K562 (cell line): ENCODE measurements around the gene GPRC5B. TPM values are rescaled to one million over a fixed set of nuclear protein-coding genes. Genes with fewer than 3 reads are reported as not detected.
A peak's percentile ranks its signal among the peaks of the same experiment; 100 is the strongest.

Experiments
- FOXJ2 ChIP-seq: fragments of 200-800 bp; sonication (Bioruptor generic); IDR thresholded peaks from 2 replicates; pipeline ENCODE4 v1.6.1; 2016; ENCODE audit warnings: missing genetic modification characterization, missing compliant biosample characterization
- GATAD2A ChIP-seq: fragments of 450-650 bp; IDR thresholded peaks from 2 replicates; pipeline ENCODE4 v1.6.1; 2017
- HEY1 ChIP-seq: fragments of 250-450 bp; sonication (Bioruptor Pico); IDR thresholded peaks from 2 replicates; pipeline ENCODE4 v1.5.0; 2020; ENCODE audit warnings: mild to moderate bottlenecking, moderate library complexity, borderline replicate concordance
- SETDB1 ChIP-seq: IDR thresholded peaks from one replicate; pipeline ENCODE4 v1.6.1; 2012; ENCODE audit warnings: low read length, control low read depth, inconsistent platforms
- SMAD4 ChIP-seq: fragments of 250-450 bp; sonication (Bioruptor Pico); conservative IDR thresholded peaks from 2 replicates; pipeline ENCODE4 v1.8.0; 2021; ENCODE audit warnings: inconsistent platforms, mild to moderate bottlenecking, moderate library complexity
- TCF7L2 ChIP-seq: fragments of 150-350 bp; IDR thresholded peaks from 2 replicates; pipeline ENCODE4 v1.6.1; 2016; ENCODE audit warnings: low read depth, mild to moderate bottlenecking, low read length, moderate library complexity
- ZNF764 ChIP-seq: fragments of 250-450 bp; sonication (Bioruptor Pico); IDR thresholded peaks from 2 replicates; pipeline ENCODE4 v1.4.0; 2020; ENCODE audit warnings: low read depth, mild to moderate bottlenecking, moderate library complexity
- polyA plus RNA-seq, 8 experiments: library from polyadenylated mRNA; depleted of rRNA in 4 of 8; stranded (reverse) in 5 of 8; unstranded in 3 of 8; fragments of >200 nt; fragmentation: Nextera tagmentation in 2 of 8; fragmentation: Illumina TruSeq in 1 of 8; extraction: Ambion mirVana in 2 of 8; extraction: Trizol in 1 of 8; gene quantifications; 2 replicates each; pipeline versions ENCODE4 v1.2.1 to v1.2.3, GENCODE V29; 2011 to 2014; ENCODE audit warnings: inconsistent platforms in 1 of 8, missing spikeins in 1 of 8
- total RNA-seq, 7 experiments: library from RNA; depleted of rRNA in 6 of 7; stranded (reverse); fragments of >200 nt in 6 of 7; fragmentation: Illumina TruSeq in 2 of 7; extraction: Trizol in 2 of 7; gene quantifications; 2 replicates each; pipeline versions ENCODE4 v1.2.1 to v1.2.3, GENCODE V29; 2011 to 2021; ENCODE audit warnings: low replicate concordance in 1 of 7
- TF ChIP-seq, protein P1 (sequence below): fragments of 200-400 bp; formaldehyde crosslinking; IDR thresholded peaks from 2 replicates; pipeline ENCODE4 v1.6.1; 2017; ENCODE audit warnings: mild to moderate bottlenecking, low read depth, low read length, moderate library complexity
- TF ChIP-seq, protein P2 (sequence below), 2 experiments: fragments of 450-650 bp in 1 of 2; sonication (generic) in 1 of 2; formaldehyde crosslinking in 1 of 2; IDR thresholded peaks; 2 replicates each; pipeline versions ENCODE4 v1.7.1 to v1.9.0; 2016 to 2022; ENCODE audit warnings: inconsistent platforms in 1 of 2, mild to moderate bottlenecking in 1 of 2, missing genetic modification reagents in 1 of 2
- TF ChIP-seq, protein P3 (sequence below): IDR thresholded peaks from 2 replicates; pipeline ENCODE4 v1.6.1; 2011; ENCODE audit not compliant: insufficient read length; ENCODE audit errors: extremely low read depth
- TF ChIP-seq, protein P4 (sequence below): IDR thresholded peaks from 3 replicates; pipeline ENCODE4 v1.6.1; 2011; ENCODE audit warnings: borderline replicate concordance, mild to moderate bottlenecking, moderate library complexity; ENCODE audit not compliant: insufficient read length; ENCODE audit errors: extremely low read depth

GPRC5B gene
- total and polyA plus RNA-seq, 9 of the 15 experiments (the other 6 are each of a cell fraction or from before 2014, with no cell fraction given), result 0.65 to 5.5 (median 1.3) TPM

DNA sequence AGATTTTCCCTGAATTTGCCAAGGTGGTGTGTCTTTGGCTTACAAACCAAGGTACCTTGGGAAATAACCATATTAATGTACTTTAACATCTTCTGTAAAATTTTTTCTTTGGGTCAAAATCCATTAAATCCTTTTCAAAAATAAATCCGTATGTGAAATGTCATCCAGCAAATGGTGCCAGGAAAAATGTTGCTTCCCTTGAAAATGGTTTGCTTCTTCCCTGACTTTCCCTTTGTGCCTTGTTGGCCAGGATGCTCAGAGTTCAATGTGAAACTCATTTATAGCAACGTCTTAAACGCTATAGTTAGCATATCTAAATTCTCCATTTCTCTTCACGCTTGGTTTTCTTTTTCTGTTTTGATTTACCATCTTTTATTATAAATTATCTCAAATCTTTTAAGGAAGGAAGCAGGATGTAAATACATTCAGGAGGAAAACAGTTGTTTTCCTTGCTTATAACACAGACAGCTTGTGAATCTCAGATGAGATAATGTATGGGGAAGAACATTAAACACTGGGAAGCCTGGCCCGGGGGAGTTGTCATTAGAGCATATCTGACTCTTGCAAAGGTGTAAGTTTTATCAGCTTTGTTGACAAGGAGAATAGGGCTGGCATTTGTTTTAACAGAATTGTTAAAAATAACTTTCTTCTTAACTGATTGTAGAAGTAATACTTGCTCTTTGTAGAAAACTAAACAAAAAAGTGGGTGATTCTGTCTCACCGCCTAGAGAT, 42.1 kb downstream of the GPRC5B start (continued):
- no peak for TF ChIP-seq HEY1 (CRISPR knock-in tag)
- no peak for TF ChIP-seq SETDB1
- TF ChIP-seq ZNF764 (CRISPR knock-in tag), result no peak
- TF ChIP-seq GATAD2A, result no peak
- TF ChIP-seq, protein P1, sequence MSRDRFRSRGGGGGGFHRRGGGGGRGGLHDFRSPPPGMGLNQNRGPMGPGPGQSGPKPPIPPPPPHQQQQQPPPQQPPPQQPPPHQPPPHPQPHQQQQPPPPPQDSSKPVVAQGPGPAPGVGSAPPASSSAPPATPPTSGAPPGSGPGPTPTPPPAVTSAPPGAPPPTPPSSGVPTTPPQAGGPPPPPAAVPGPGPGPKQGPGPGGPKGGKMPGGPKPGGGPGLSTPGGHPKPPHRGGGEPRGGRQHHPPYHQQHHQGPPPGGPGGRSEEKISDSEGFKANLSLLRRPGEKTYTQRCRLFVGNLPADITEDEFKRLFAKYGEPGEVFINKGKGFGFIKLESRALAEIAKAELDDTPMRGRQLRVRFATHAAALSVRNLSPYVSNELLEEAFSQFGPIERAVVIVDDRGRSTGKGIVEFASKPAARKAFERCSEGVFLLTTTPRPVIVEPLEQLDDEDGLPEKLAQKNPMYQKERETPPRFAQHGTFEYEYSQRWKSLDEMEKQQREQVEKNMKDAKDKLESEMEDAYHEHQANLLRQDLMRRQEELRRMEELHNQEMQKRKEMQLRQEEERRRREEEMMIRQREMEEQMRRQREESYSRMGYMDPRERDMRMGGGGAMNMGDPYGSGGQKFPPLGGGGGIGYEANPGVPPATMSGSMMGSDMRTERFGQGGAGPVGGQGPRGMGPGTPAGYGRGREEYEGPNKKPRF, result no peak
- no peak for TF ChIP-seq FOXJ2 (tag)
- no peak for TF ChIP-seq TCF7L2
- peak; percentile 64 for TF ChIP-seq SMAD4
- TF ChIP-seq, protein P2, sequence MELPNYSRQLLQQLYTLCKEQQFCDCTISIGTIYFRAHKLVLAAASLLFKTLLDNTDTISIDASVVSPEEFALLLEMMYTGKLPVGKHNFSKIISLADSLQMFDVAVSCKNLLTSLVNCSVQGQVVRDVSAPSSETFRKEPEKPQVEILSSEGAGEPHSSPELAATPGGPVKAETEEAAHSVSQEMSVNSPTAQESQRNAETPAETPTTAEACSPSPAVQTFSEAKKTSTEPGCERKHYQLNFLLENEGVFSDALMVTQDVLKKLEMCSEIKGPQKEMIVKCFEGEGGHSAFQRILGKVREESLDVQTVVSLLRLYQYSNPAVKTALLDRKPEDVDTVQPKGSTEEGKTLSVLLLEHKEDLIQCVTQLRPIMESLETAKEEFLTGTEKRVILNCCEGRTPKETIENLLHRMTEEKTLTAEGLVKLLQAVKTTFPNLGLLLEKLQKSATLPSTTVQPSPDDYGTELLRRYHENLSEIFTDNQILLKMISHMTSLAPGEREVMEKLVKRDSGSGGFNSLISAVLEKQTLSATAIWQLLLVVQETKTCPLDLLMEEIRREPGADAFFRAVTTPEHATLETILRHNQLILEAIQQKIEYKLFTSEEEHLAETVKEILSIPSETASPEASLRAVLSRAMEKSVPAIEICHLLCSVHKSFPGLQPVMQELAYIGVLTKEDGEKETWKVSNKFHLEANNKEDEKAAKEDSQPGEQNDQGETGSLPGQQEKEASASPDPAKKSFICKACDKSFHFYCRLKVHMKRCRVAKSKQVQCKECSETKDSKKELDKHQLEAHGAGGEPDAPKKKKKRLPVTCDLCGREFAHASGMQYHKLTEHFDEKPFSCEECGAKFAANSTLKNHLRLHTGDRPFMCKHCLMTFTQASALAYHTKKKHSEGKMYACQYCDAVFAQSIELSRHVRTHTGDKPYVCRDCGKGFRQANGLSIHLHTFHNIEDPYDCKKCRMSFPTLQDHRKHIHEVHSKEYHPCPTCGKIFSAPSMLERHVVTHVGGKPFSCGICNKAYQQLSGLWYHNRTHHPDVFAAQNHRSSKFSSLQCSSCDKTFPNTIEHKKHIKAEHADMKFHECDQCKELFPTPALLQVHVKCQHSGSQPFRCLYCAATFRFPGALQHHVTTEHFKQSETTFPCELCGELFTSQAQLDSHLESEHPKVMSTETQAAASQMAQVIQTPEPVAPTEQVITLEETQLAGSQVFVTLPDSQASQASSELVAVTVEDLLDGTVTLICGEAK (IDR thresholded peaks at IDR 0.05), result no peak
- TF ChIP-seq, protein P2 (CRISPR knock-in tag; IDR thresholded peaks at IDR 0.05), result no peak
- TF ChIP-seq, protein P3, sequence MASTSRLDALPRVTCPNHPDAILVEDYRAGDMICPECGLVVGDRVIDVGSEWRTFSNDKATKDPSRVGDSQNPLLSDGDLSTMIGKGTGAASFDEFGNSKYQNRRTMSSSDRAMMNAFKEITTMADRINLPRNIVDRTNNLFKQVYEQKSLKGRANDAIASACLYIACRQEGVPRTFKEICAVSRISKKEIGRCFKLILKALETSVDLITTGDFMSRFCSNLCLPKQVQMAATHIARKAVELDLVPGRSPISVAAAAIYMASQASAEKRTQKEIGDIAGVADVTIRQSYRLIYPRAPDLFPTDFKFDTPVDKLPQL, result no peak
- TF ChIP-seq, protein P4, sequence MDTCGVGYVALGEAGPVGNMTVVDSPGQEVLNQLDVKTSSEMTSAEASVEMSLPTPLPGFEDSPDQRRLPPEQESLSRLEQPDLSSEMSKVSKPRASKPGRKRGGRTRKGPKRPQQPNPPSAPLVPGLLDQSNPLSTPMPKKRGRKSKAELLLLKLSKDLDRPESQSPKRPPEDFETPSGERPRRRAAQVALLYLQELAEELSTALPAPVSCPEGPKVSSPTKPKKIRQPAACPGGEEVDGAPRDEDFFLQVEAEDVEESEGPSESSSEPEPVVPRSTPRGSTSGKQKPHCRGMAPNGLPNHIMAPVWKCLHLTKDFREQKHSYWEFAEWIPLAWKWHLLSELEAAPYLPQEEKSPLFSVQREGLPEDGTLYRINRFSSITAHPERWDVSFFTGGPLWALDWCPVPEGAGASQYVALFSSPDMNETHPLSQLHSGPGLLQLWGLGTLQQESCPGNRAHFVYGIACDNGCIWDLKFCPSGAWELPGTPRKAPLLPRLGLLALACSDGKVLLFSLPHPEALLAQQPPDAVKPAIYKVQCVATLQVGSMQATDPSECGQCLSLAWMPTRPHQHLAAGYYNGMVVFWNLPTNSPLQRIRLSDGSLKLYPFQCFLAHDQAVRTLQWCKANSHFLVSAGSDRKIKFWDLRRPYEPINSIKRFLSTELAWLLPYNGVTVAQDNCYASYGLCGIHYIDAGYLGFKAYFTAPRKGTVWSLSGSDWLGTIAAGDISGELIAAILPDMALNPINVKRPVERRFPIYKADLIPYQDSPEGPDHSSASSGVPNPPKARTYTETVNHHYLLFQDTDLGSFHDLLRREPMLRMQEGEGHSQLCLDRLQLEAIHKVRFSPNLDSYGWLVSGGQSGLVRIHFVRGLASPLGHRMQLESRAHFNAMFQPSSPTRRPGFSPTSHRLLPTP, result no peak
